Measurements from ENCODE around the gene ADGRG2. TPM values are rescaled to one million over a fixed set of nuclear protein-coding genes. Genes with fewer than 3 reads are reported as not detected.

ADGRG2 gene
- total RNA-seq, 4 donors from 2014 or later, result 0.28 to 1.5 (median 0.53) TPM; not detected in 1

- DNase-seq, result no peak
Observed at GRCh38 chrX:19046343-19047215, 75.7 kb downstream of the ADGRG2 start.

DNA sequence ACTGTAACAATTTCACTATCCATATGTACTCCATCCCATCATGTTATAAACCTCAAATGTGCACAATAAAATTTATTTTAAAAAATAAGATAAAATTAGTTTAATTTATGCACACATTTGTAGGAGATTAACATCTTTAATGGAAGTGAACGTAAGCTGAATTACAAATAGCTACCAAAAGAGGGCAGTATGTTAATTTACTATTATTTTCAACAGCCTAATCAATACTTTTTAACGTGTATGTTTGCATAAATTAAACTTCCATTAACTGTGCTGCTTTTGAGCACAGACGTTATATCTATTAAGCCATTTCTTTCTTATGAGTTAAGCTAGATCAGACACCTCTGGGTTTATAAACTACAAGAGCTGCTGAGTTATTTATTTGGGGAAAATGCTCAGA lies 81.9 kb downstream of the ADGRG2 start:
- peak in 4 of 6 experiments; percentile 9 to 22 (median 14) for TF ChIP-seq CTCF (IDR thresholded peaks at IDR 0.05)
- no peak for TF ChIP-seq POLR2A (IDR thresholded peaks at IDR 0.05)
- no peak for DNase-seq
- Histone ChIP-seq H3K27me3 (no peaks in the 10 kb centered on the region), H3K9me3 (no peaks in the 10 kb centered on the region), H3K36me3 (no peaks in the 10 kb centered on the region), H3K4me3 (no peak overlapping the region), H3K27ac (no peak overlapping the region), H3K4me1 (no peaks in the 10 kb centered on the region)

More at GRCh38 chrX:19046343-19047215, 75.7 kb downstream of the ADGRG2 start:
- H3K4me3 ChIP-seq, result no peak overlapping the region
- no peak for TF ChIP-seq POLR2A (IDR thresholded peaks at IDR 0.05)
- no peak overlapping the region for H3K27ac ChIP-seq
- H3K27me3 ChIP-seq, result no peaks in the 10 kb centered on the region
- H3K9me3 ChIP-seq, result no peaks in the 10 kb centered on the region
- no peaks in the 10 kb centered on the region for H3K36me3 ChIP-seq
- H3K4me1 ChIP-seq, result no peaks in the 10 kb centered on the region

DNA sequence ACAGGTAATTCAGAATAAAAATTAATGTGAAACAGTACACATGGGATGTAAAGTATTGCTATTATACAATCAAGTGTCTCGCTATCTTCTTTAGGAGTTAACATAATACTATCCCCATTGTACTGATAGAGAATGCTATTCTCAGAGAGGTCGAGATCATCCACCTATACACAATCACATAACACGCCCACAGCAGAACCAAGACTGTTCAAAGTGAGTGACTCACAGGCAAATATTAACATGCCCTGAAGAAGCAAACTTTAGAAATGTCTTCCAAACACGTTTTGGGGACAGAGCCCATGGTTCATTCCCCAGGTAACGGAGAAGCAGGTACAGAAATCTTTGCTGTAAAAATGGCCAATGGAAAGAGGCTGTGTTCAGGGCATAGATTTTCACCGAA lies 88.2 kb downstream of the ADGRG2 start:
- H3K4me3 ChIP-seq, result no peak overlapping the region
- no peaks in the 10 kb centered on the region for H3K4me1 ChIP-seq
- TF ChIP-seq CTCF (IDR thresholded peaks at IDR 0.05), result no peak
- TF ChIP-seq POLR2A (IDR thresholded peaks at IDR 0.05), result no peak
- no peak overlapping the region for H3K27ac ChIP-seq
- DNase-seq, result no peak
- no peaks in the 10 kb centered on the region for H3K36me3 ChIP-seq
- H3K9me3 ChIP-seq, result no peaks in the 10 kb centered on the region
- no peaks in the 10 kb centered on the region for H3K27me3 ChIP-seq

DNA sequence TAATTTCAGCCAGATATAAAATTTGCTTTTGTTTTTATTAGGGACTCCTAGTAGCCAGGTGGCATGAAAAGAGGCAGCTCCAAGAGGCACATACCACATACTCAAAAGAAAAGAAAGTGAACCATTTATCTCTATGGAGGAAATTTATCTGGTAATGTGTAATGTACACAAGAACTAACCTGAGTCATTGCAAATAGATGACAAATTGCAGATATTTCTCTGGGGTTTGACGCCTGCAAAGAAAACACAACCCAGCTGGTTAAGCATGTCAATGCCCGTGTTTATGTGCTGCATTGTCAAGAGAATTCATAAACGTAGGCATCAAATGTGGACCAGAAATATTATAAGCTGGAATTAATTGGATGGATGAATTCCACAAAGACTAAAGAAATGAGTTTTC lies 91.5 kb downstream of the ADGRG2 start:
- TF ChIP-seq POLR2A (IDR thresholded peaks at IDR 0.05) (no peak), CTCF (IDR thresholded peaks at IDR 0.05) (no peak)
- Histone ChIP-seq H3K36me3 (no peaks in the 10 kb centered on the region), H3K4me3 (no peak overlapping the region), H3K27me3 (no peaks in the 10 kb centered on the region), H3K9me3 (no peaks in the 10 kb centered on the region), H3K27ac (no peak overlapping the region), H3K4me1 (no peaks in the 10 kb centered on the region)
- no peak for DNase-seq

- Histone ChIP-seq H3K4me1 (no peaks in the 10 kb centered on the region), H3K9me3 (no peaks in the 10 kb centered on the region), H3K27ac (no peak overlapping the region), H3K36me3 (no peaks in the 10 kb centered on the region), H3K27me3 (no peaks in the 10 kb centered on the region), H3K4me3 (no peak overlapping the region)
- no peak for TF ChIP-seq POLR2A (IDR thresholded peaks at IDR 0.05)
- TF ChIP-seq CTCF (IDR thresholded peaks at IDR 0.05), result no peak
- DNase-seq, result no peak
Observed at GRCh38 chrX:19028560-19028959, 93.7 kb downstream of the ADGRG2 start.

GRCh38 chrX:19024366-19024765 lies 97.9 kb downstream of the ADGRG2 start:
- DNase-seq, result no peak
- H3K9me3 ChIP-seq, result no peaks in the 10 kb centered on the region
- H3K36me3 ChIP-seq, result no peaks in the 10 kb centered on the region
- TF ChIP-seq POLR2A (IDR thresholded peaks at IDR 0.05) (no peak), CTCF (IDR thresholded peaks at IDR 0.05) (no peak)
- no peak overlapping the region for H3K27ac ChIP-seq
- no peaks in the 10 kb centered on the region for H3K4me1 ChIP-seq
- H3K27me3 ChIP-seq, result no peaks in the 10 kb centered on the region
- no peak overlapping the region for H3K4me3 ChIP-seq

Data from Peyer's patch (tissue), 4 donors.